ENCODE measurements around the gene IL1RAPL2. TPM values are rescaled to one million over a fixed set of nuclear protein-coding genes. Genes with fewer than 3 reads are reported as not detected.

Gene IL1RAPL2
- total and polyA plus RNA-seq, 2 donors (not counting 1 experiment from before 2014, with no cell fraction given), result not detected

DNA sequence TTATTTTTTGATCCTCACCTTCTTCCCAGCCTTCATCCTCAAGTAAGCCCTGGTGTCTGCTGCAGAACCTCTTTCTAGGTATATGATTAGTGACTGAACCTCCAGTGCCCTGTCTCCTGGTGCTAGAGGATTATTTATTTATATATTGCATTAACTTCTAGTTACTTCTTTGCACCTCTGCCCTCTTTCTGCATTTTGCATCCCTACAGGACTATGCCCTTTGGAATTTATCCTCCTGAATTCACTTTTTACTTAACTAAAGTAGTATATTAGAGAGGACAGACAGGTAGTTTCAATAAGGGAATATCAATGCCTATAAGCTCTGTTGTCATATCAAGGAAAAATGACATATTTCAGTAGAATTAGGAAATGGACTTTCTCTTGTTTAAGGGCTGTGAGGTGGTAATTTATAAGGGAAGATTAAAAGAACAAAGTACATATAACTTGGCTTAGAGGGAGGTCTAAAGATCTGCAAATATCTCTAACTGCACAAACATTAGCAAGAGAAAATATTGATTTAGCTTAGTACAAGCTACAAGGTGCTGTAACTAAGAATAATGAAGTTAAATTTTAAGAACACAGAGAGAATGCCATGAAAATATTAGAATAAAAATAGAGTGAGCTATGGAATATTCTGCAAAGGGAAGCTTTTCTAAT lies 472.8 kb downstream of the IL1RAPL2 start:
- Mint-ChIP-seq H3K27ac (no peak overlapping the region), H3K4me1 (no peaks in the 10 kb centered on the region), H3K4me3 (no peak overlapping the region), H3K27me3 (no peaks in the 10 kb centered on the region), H3K9me3 (ENCODE audit: insufficient read depth) (no peaks in the 10 kb centered on the region)
- Histone ChIP-seq H3K79me2 (ENCODE audit: control insufficient read depth, insufficient read depth, low read length) (no peaks in the 10 kb centered on the region), H3K36me3 (replicated peaks in 1 of 2; ENCODE audit: control extremely low read depth in 1 of 2, control insufficient read depth in 1 of 2, extremely low read depth in 1 of 2, insufficient read depth in 2 of 2, low read length in 1 of 2) (no peaks in the 10 kb centered on the region), H3K9me3 (ENCODE audit: control extremely low read depth in 1 of 3, control insufficient read depth in 2 of 3, insufficient read depth in 1 of 3, low read length in 2 of 3) (no peaks in the 10 kb centered on the region), H3K4me2 (replicated peaks; ENCODE audit: low read depth, low read length, poor library complexity, severe bottlenecking) (no peak overlapping the region), H4K20me1 (ENCODE audit: control insufficient read depth, insufficient read depth, low read length, poor library complexity, severe bottlenecking) (no peaks in the 10 kb centered on the region), H3K27me3 (replicated peaks in 1 of 4; ENCODE audit: control extremely low read depth in 1 of 4, control insufficient read depth in 3 of 4, insufficient read depth in 4 of 4, low read length in 3 of 4) (no peaks in the 10 kb centered on the region), H3K27ac (ENCODE audit: low read length in 2 of 2) (no peak overlapping the region), H3K4me1 (ENCODE audit: control insufficient read depth in 2 of 2, insufficient read depth in 2 of 2, low read length in 2 of 2) (no peaks in the 10 kb centered on the region), H3K4me3 (ENCODE audit: control extremely low read depth in 1 of 5, extremely low read depth in 1 of 5, insufficient read depth in 1 of 5, low read depth in 2 of 5, low read length in 4 of 5) (no peak overlapping the region), H2AFZ (ENCODE audit: insufficient read depth, low read depth, low read length, poor library complexity, severe bottlenecking) (no peak overlapping the region), H3K9ac (ENCODE audit: low read length) (no peak overlapping the region)
- no peak for ATAC-seq (ENCODE audit: low read depth)
- ChIA-PET POLR2A (no interaction called here), CTCF (no interaction called here)
- intact Hi-C loops (cut with micrococcal nuclease), result no loop called here
- TF ChIP-seq, protein P1, sequence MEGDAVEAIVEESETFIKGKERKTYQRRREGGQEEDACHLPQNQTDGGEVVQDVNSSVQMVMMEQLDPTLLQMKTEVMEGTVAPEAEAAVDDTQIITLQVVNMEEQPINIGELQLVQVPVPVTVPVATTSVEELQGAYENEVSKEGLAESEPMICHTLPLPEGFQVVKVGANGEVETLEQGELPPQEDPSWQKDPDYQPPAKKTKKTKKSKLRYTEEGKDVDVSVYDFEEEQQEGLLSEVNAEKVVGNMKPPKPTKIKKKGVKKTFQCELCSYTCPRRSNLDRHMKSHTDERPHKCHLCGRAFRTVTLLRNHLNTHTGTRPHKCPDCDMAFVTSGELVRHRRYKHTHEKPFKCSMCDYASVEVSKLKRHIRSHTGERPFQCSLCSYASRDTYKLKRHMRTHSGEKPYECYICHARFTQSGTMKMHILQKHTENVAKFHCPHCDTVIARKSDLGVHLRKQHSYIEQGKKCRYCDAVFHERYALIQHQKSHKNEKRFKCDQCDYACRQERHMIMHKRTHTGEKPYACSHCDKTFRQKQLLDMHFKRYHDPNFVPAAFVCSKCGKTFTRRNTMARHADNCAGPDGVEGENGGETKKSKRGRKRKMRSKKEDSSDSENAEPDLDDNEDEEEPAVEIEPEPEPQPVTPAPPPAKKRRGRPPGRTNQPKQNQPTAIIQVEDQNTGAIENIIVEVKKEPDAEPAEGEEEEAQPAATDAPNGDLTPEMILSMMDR (IDR thresholded peaks at IDR 0.05), result no peak
- TF ChIP-seq EZH2 (IDR thresholded peaks at IDR 0.05; ENCODE audit: borderline replicate concordance, insufficient read depth, low read depth, low read length, poor library complexity, severe bottlenecking), result no peak
- no peak for DNase-seq

DNA sequence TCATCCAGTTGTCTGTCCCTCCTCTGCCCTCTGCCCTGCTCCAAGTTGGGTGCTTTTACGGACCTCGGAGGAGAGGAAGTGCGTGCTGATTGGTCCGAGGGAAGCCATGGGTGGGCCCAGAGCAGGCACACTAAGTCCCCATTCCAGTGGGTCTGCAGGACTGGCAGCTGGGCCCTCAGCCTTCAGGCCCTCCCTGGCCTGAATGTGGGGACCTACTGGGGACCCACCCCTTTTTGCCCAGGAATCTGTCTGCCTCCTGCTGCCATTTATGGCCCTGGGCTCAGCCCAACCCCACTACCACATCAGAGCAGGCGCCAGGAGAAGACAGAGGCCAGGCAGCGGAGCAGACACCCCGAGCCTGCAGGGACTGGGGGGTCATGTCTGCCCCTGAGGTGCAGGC lies 484.9 kb downstream of the IL1RAPL2 start:
- TF ChIP-seq EZH2 (IDR thresholded peaks at IDR 0.05; ENCODE audit: borderline replicate concordance, insufficient read depth, low read depth, low read length, poor library complexity, severe bottlenecking), result no peak
- TF ChIP-seq, protein P1 (IDR thresholded peaks at IDR 0.05), result no peak
- Histone ChIP-seq H3K27me3 (replicated peaks in 1 of 4; ENCODE audit: control extremely low read depth in 1 of 4, control insufficient read depth in 3 of 4, insufficient read depth in 4 of 4, low read length in 3 of 4) (no peaks in the 10 kb centered on the region), H3K4me2 (replicated peaks; ENCODE audit: low read depth, low read length, poor library complexity, severe bottlenecking) (no peak overlapping the region), H3K9me3 (ENCODE audit: control extremely low read depth in 1 of 3, control insufficient read depth in 2 of 3, insufficient read depth in 1 of 3, low read length in 2 of 3) (no peaks in the 10 kb centered on the region), H3K4me3 (ENCODE audit: control extremely low read depth in 1 of 5, extremely low read depth in 1 of 5, insufficient read depth in 1 of 5, low read depth in 2 of 5, low read length in 4 of 5) (no peak overlapping the region), H3K36me3 (replicated peaks in 1 of 2; ENCODE audit: control extremely low read depth in 1 of 2, control insufficient read depth in 1 of 2, extremely low read depth in 1 of 2, insufficient read depth in 2 of 2, low read length in 1 of 2) (no peaks in the 10 kb centered on the region), H2AFZ (ENCODE audit: insufficient read depth, low read depth, low read length, poor library complexity, severe bottlenecking) (no peak overlapping the region), H3K4me1 (ENCODE audit: control insufficient read depth in 2 of 2, insufficient read depth in 2 of 2, low read length in 2 of 2) (no peaks in the 10 kb centered on the region), H4K20me1 (ENCODE audit: control insufficient read depth, insufficient read depth, low read length, poor library complexity, severe bottlenecking) (no peaks in the 10 kb centered on the region), H3K9ac (ENCODE audit: low read length) (no peak overlapping the region), H3K79me2 (ENCODE audit: control insufficient read depth, insufficient read depth, low read length) (no peaks in the 10 kb centered on the region), H3K27ac (ENCODE audit: low read length in 2 of 2) (no peak overlapping the region)
- CTCF ChIA-PET, result no interaction called here
- intact Hi-C loops (cut with micrococcal nuclease), result no loop called here
- Mint-ChIP-seq H3K4me3 (no peak overlapping the region), H3K27ac (no peak overlapping the region), H3K4me1 (no peaks in the 10 kb centered on the region), H3K27me3 (no peaks in the 10 kb centered on the region), H3K9me3 (ENCODE audit: insufficient read depth) (no peaks in the 10 kb centered on the region)
- DNase-seq (no peak), ATAC-seq (ENCODE audit: low read depth) (no peak)
- WGBS (ENCODE audit: insufficient coverage), result 94% methylated on average over 5 of the region's 7 CpGs
- POLR2A ChIA-PET, result no interaction called here

Measured in B cell (primary cell).